ENCODE measurements around the gene SLC25A22. TPM values are rescaled to one million over a fixed set of nuclear protein-coding genes. Genes with fewer than 3 reads are reported as not detected.

The SLC25A22 gene
- polyA plus RNA-seq, 1 donor (not counting 4 experiments of a cell fraction or from before 2014, with no cell fraction given): 13.5 TPM

GRCh38 chr11:764322-765024 is 33.6 kb downstream of the SLC25A22 start:
- Histone ChIP-seq H3K9me3 (ENCODE audit: control insufficient read depth, low read depth, low read length) (no peaks in the 10 kb centered on the region), H3K9me1 (ENCODE audit: control insufficient read depth, extremely low read depth, insufficient read depth, low read length) (peaks cover 3% of the 10 kb centered on the region), H3K36me3 (ENCODE audit: control insufficient read depth in 2 of 2, extremely low read depth in 1 of 2, insufficient read depth in 2 of 2, low read length in 2 of 2) (peaks cover 35 to 41% of the 10 kb centered on the region in 2 experiments), H3K4me2 (ENCODE audit: control insufficient read depth, extremely low read depth, insufficient read depth, low read depth, low read length) (no peak overlapping the region), H4K20me1 (ENCODE audit: control insufficient read depth, extremely low read depth, insufficient read depth, low read length) (peaks cover 11% of the 10 kb centered on the region), H3K9ac (ENCODE audit: control insufficient read depth, extremely low read depth, insufficient read depth, low read length) (no peak overlapping the region), H3K4me3 (ENCODE audit: control insufficient read depth in 2 of 3, extremely low read depth in 1 of 3, insufficient read depth in 2 of 3, low read depth in 1 of 3, low read length in 3 of 3) (no peak overlapping the region), H3K79me2 (ENCODE audit: control insufficient read depth, insufficient read depth, low read length) (no peaks in the 10 kb centered on the region), H3K27me3 (ENCODE audit: control insufficient read depth, extremely low read depth, insufficient read depth, low read length) (no peaks in the 10 kb centered on the region), H2AFZ (ENCODE audit: control insufficient read depth, low read length) (no peak overlapping the region), H3K27ac (ENCODE audit: control insufficient read depth, insufficient read depth, low read length) (no peak overlapping the region), H3K4me1 (ENCODE audit: control insufficient read depth, extremely low read depth, insufficient read depth, low read length) (peaks cover 19% of the 10 kb centered on the region)
- dilution Hi-C loops (cut with MboI; ENCODE audit: extremely low pct_ligation_motif_present, low sequenced_read_pairs): no loop called here
- TF ChIP-seq, protein P1, sequence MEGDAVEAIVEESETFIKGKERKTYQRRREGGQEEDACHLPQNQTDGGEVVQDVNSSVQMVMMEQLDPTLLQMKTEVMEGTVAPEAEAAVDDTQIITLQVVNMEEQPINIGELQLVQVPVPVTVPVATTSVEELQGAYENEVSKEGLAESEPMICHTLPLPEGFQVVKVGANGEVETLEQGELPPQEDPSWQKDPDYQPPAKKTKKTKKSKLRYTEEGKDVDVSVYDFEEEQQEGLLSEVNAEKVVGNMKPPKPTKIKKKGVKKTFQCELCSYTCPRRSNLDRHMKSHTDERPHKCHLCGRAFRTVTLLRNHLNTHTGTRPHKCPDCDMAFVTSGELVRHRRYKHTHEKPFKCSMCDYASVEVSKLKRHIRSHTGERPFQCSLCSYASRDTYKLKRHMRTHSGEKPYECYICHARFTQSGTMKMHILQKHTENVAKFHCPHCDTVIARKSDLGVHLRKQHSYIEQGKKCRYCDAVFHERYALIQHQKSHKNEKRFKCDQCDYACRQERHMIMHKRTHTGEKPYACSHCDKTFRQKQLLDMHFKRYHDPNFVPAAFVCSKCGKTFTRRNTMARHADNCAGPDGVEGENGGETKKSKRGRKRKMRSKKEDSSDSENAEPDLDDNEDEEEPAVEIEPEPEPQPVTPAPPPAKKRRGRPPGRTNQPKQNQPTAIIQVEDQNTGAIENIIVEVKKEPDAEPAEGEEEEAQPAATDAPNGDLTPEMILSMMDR (optimal IDR thresholded peaks at IDR 0.05 in 1 of 3, IDR thresholded peaks at IDR 0.05 in 1 of 3, conservative IDR thresholded peaks at IDR 0.05 in 1 of 3; ENCODE audit: extremely low read depth in 1 of 3, insufficient read depth in 2 of 3, low read length in 3 of 3): no peak
- TF ChIP-seq EZH2 (IDR thresholded peaks at IDR 0.05; ENCODE audit: low read length): no peak
- no peak for FAIRE-seq
- no peak for DNase-seq (ENCODE audit: low read depth, low spot score)

DNA sequence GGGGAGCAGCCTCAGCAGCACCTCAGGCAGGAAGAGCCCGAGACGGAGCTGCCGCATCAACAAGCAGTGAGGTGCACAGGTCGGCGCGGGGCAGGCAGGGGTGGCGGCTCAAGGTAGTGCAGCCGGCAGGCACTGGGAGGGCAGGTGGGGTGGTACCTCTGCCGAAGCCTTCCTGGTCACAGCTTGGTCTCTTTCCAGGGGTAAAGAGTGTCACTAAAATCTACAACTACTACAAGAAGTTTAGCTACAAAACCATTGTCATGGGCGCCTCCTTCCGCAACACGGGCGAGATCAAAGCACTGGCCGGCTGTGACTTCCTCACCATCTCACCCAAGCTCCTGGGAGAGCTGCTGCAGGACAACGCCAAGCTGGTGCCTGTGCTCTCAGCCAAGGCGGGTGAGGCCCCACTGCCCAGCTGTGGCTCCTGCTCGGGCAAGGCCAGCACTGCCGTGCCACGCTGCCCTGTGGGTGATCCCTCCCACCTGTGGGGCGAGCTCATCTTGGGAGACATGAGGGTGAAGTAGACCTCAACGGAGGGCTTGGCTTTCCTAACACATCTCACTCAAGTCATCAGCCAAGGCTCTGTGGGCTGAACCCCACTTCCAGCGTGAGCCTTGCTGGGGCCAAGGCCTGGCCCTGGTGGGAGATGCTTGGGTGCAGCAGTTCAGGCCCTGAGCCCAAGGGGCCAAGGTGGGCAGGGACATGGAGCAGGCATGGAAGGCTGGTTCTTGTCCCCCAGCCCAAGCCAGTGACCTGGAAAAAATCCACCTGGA is 34.3 kb downstream of the SLC25A22 start:
- TF ChIP-seq, protein P1 (optimal IDR thresholded peaks at IDR 0.05 in 1 of 3, IDR thresholded peaks at IDR 0.05 in 1 of 3, conservative IDR thresholded peaks at IDR 0.05 in 1 of 3; ENCODE audit: extremely low read depth in 1 of 3, insufficient read depth in 2 of 3, low read length in 3 of 3): no peak
- TF ChIP-seq EZH2 (IDR thresholded peaks at IDR 0.05; ENCODE audit: low read length): no peak
- H4K20me1 ChIP-seq (ENCODE audit: control insufficient read depth, extremely low read depth, insufficient read depth, low read length): peaks cover 11% of the 10 kb centered on the region
- H3K4me1 ChIP-seq (ENCODE audit: control insufficient read depth, extremely low read depth, insufficient read depth, low read length): peaks cover 19% of the 10 kb centered on the region
- peaks cover 38 to 41% of the 10 kb centered on the region in 2 experiments for H3K36me3 ChIP-seq (ENCODE audit: control insufficient read depth in 2 of 2, extremely low read depth in 1 of 2, insufficient read depth in 2 of 2, low read length in 2 of 2)
- H3K4me2 ChIP-seq (ENCODE audit: control insufficient read depth, extremely low read depth, insufficient read depth, low read depth, low read length): peak overlapping the region; percentile 22
- no peaks in the 10 kb centered on the region for H3K27me3 ChIP-seq (ENCODE audit: control insufficient read depth, extremely low read depth, insufficient read depth, low read length)
- H3K9me3 ChIP-seq (ENCODE audit: control insufficient read depth, low read depth, low read length): no peaks in the 10 kb centered on the region
- dilution Hi-C loops (cut with MboI; ENCODE audit: extremely low pct_ligation_motif_present, low sequenced_read_pairs): no loop called here
- DNase-seq (ENCODE audit: low read depth, low spot score): no peak
- no peak overlapping the region for H2AFZ ChIP-seq (ENCODE audit: control insufficient read depth, low read length)
- peak overlapping the region; percentile 50 for H3K9ac ChIP-seq (ENCODE audit: control insufficient read depth, extremely low read depth, insufficient read depth, low read length)
- no peak for FAIRE-seq
- peaks cover 3% of the 10 kb centered on the region for H3K9me1 ChIP-seq (ENCODE audit: control insufficient read depth, extremely low read depth, insufficient read depth, low read length)
- peak overlapping the region; percentile 17 for H3K27ac ChIP-seq (ENCODE audit: control insufficient read depth, insufficient read depth, low read length)
- H3K4me3 ChIP-seq (ENCODE audit: control insufficient read depth in 2 of 3, extremely low read depth in 1 of 3, insufficient read depth in 2 of 3, low read depth in 1 of 3, low read length in 3 of 3): no peak overlapping the region
- H3K79me2 ChIP-seq (ENCODE audit: control insufficient read depth, insufficient read depth, low read length): no peaks in the 10 kb centered on the region
